ENCODE measurements around the gene TMEM176B.

Gene TMEM176B

GRCh38 chr7:150799741-150800580 is at the start of gene TMEM176B:
TSS of gene TMEM176B (minus strand) at chr7:150800364. CDS start at chr7:150796569, 3,795 bp downstream.
- DNase-seq, result no peak

- no peak for DNase-seq
These were observed 49.1 kb upstream of the TMEM176B start for GRCh38 chr7:150849204-150849775.

- no peak for DNase-seq
These were observed 48.5 kb upstream of the TMEM176B start for GRCh38 chr7:150848561-150849115.

GRCh38 chr7:150848111-150848510 is 47.9 kb upstream of the TMEM176B start:
- DNase-seq, result no peak

GRCh38 chr7:150847536-150847935 is 47.4 kb upstream of the TMEM176B start:
- no peak for DNase-seq

GRCh38 chr7:150846291-150847115 is 46.3 kb upstream of the TMEM176B start:
- DNase-seq, result no peak

GRCh38 chr7:150845421-150845861 is 45.3 kb upstream of the TMEM176B start:
- no peak for DNase-seq

GRCh38 chr7:150842716-150843115 is 42.6 kb upstream of the TMEM176B start:
- no peak for DNase-seq

- DNase-seq, result no peak
These were observed 41.9 kb upstream of the TMEM176B start for GRCh38 chr7:150842018-150842417.

GRCh38 chr7:150838965-150839650 is 38.9 kb upstream of the TMEM176B start:
- no peak for DNase-seq

GRCh38 chr7:150835702-150836280 is 35.6 kb upstream of the TMEM176B start:
- no peak for DNase-seq

GRCh38 chr7:150835019-150835418 is 34.9 kb upstream of the TMEM176B start:
- DNase-seq, result no peak

GRCh38 chr7:150831851-150832250 is 31.7 kb upstream of the TMEM176B start:
- DNase-seq, result no peak

GRCh38 chr7:150830937-150831336 is 30.8 kb upstream of the TMEM176B start:
- no peak for DNase-seq

GRCh38 chr7:150829426-150829825 is 29.3 kb upstream of the TMEM176B start:
- no peak for DNase-seq

GRCh38 chr7:150828384-150828783 is 28.2 kb upstream of the TMEM176B start:
- DNase-seq, result no peak

- no peak for DNase-seq
These were observed 26.1 kb upstream of the TMEM176B start for GRCh38 chr7:150826061-150826849.

GRCh38 chr7:150824379-150825177 is 24.4 kb upstream of the TMEM176B start:
- DNase-seq, result no peak

GRCh38 chr7:150823484-150824126 is 23.4 kb upstream of the TMEM176B start:
- DNase-seq, result no peak

- no peak for DNase-seq
These were observed 22.9 kb upstream of the TMEM176B start for GRCh38 chr7:150823043-150823442.
